HG02943 (cell line): ENCODE results near the gene MBTD1.
"Not testable (repeated sequence)": the region's sequence is repeated elsewhere in the genome, so short reads cannot be mapped to it uniquely, and the experiment has no call there.

Source experiments
- ATAC-seq: cut with Tn5 transposase; IDR thresholded peaks from one replicate; pipeline ENCODE4 v1.9.1; 2021; ENCODE audit warnings: mild to moderate bottlenecking, low read depth, moderate library complexity; ENCODE audit not compliant: unreplicated experiment

MBTD1 gene

GRCh38 chr17:51191895-51192294 lies 68.0 kb downstream of the MBTD1 start:
- no peak for ATAC-seq

GRCh38 chr17:51189628-51190027 lies 70.2 kb downstream of the MBTD1 start:
- no peak for ATAC-seq

GRCh38 chr17:51189162-51189561 lies 70.7 kb downstream of the MBTD1 start:
- no peak for ATAC-seq

- no peak for ATAC-seq
Measured at GRCh38 chr17:51188271-51188833, 71.5 kb downstream of the MBTD1 start.

GRCh38 chr17:51185763-51186332 lies 74.0 kb downstream of the MBTD1 start:
- no peak for ATAC-seq

GRCh38 chr17:51184124-51184523 lies 75.7 kb downstream of the MBTD1 start:
- no peak for ATAC-seq

GRCh38 chr17:51180486-51180885 lies 79.4 kb downstream of the MBTD1 start:
- no peak for ATAC-seq

GRCh38 chr17:51172030-51172429 lies 87.8 kb downstream of the MBTD1 start:
- ATAC-seq = not testable (repeated sequence)

GRCh38 chr17:51170736-51171135 lies 89.1 kb downstream of the MBTD1 start:
- no peak for ATAC-seq

- ATAC-seq = no peak
Measured at GRCh38 chr17:51169340-51169739, 90.5 kb downstream of the MBTD1 start.

GRCh38 chr17:51166987-51167931 lies 92.6 kb downstream of the MBTD1 start:
- ATAC-seq = peak; percentile 31

- peak; percentile 80 for ATAC-seq
Measured at GRCh38 chr17:51166198-51166986, 93.5 kb downstream of the MBTD1 start, which contains the start of gene NME2. Gene NME2 (plus strand): TSS chr17:51166411. CDS start chr17:51166831, 420 bp downstream.

- ATAC-seq = peak; percentile 30
Measured at GRCh38 chr17:51165680-51166197, 94.1 kb downstream of the MBTD1 start.

GRCh38 chr17:51164911-51165679 lies 94.8 kb downstream of the MBTD1 start:
- no peak for ATAC-seq

GRCh38 chr17:51161541-51161940 lies 98.3 kb downstream of the MBTD1 start:
- ATAC-seq = no peak

GRCh38 chr17:51159604-51160003 lies 100.2 kb downstream of the MBTD1 start:
- no peak for ATAC-seq

GRCh38 chr17:51155416-51155815 lies 104.4 kb downstream of the MBTD1 start:
- no peak for ATAC-seq

- no peak for ATAC-seq
Measured at GRCh38 chr17:51154176-51154575, 105.7 kb downstream of the MBTD1 start.

- ATAC-seq = peak; percentile 93
Measured at GRCh38 chr17:51153210-51154072, 106.4 kb downstream of the MBTD1 start, which contains the start of gene NME1. Gene NME1 (plus strand): TSS chr17:51153559. CDS start chr17:51155655, 2,096 bp downstream.
